HL-60 (cell line): Measurements from ENCODE around the gene KLHL25.

Source experiments
- DNase-seq, 2 experiments: peaks; one replicate each; pipeline ENCODE4 v3.0.0-alpha.2; 2010 to 2020; ENCODE audit warnings: low read depth in 1 of 2, low spot score in 1 of 2
- H3K27ac ChIP-seq: fragments of 250-450 bp; sonication (Bioruptor Pico); replicated peaks from 2 replicates; pipeline ENCODE4 v1.5.1; 2020; ENCODE audit warnings: mild to moderate bottlenecking, moderate library complexity
- H3K27me3 ChIP-seq: fragments of 250-450 bp; sonication (Bioruptor Pico); 2 replicates; pipeline ENCODE4 v1.5.1; 2021; ENCODE audit warnings: mild to moderate bottlenecking, moderate library complexity; ENCODE audit not compliant: insufficient read depth, poor library complexity, severe bottlenecking
- H3K4me3 ChIP-seq: replicated peaks from 2 replicates; pipeline ENCODE4 v1.5.1; 2011; ENCODE audit warnings: mild to moderate bottlenecking, control low read depth, low read length; ENCODE audit not compliant: insufficient read depth
- CTCF ChIP-seq: IDR thresholded peaks from one replicate; pipeline ENCODE4 v1.5.1; 2011; ENCODE audit warnings: low read length, control low read depth, inconsistent platforms; ENCODE audit not compliant: insufficient read depth
- GABPA ChIP-seq: IDR thresholded peaks from 2 replicates; pipeline ENCODE4 v1.6.1; 2012; ENCODE audit warnings: low read depth
- POLR2AphosphoS5 ChIP-seq: IDR thresholded peaks from 2 replicates; pipeline ENCODE4 v1.6.1; 2012; ENCODE audit warnings: low read depth
- REST ChIP-seq: IDR thresholded peaks from 2 replicates; pipeline ENCODE4 v1.6.1; 2012; ENCODE audit warnings: low read depth; ENCODE audit not compliant: insufficient replicate concordance
- SPI1 ChIP-seq: IDR thresholded peaks from 2 replicates; pipeline ENCODE4 v1.6.1; 2012; ENCODE audit warnings: low read depth, mild to moderate bottlenecking, borderline replicate concordance

KLHL25 gene

GRCh38 chr15:85725564-85725963 is 69.2 kb downstream of the KLHL25 start:
- Histone ChIP-seq H3K27ac (no peak overlapping the region), H3K27me3 (no peaks in the 10 kb centered on the region), H3K4me3 (no peak overlapping the region)
- DNase-seq, result no peak
- TF ChIP-seq POLR2AphosphoS5 (no peak), SPI1 (no peak), REST (no peak), GABPA (no peak), CTCF (no peak)

GRCh38 chr15:85725019-85725418 is 69.7 kb downstream of the KLHL25 start:
- Histone ChIP-seq H3K27me3 (no peaks in the 10 kb centered on the region), H3K27ac (no peak overlapping the region), H3K4me3 (no peak overlapping the region)
- DNase-seq, result no peak
- TF ChIP-seq POLR2AphosphoS5, result no peak

- no peak overlapping the region for H3K27ac ChIP-seq
- H3K4me3 ChIP-seq, result no peak overlapping the region
- no peak for DNase-seq
- H3K27me3 ChIP-seq, result no peaks in the 10 kb centered on the region
- TF ChIP-seq SPI1 (no peak), GABPA (no peak), POLR2AphosphoS5 (no peak), CTCF (no peak), REST (no peak)
These were observed 70.5 kb downstream of the KLHL25 start for GRCh38 chr15:85723960-85724945.

- DNase-seq, result no peak
- Histone ChIP-seq H3K27ac (no peak overlapping the region), H3K4me3 (no peak overlapping the region), H3K27me3 (no peaks in the 10 kb centered on the region)
- TF ChIP-seq POLR2AphosphoS5 (no peak), REST (no peak), CTCF (no peak), SPI1 (no peak), GABPA (no peak)
These were observed 72.2 kb downstream of the KLHL25 start for GRCh38 chr15:85722374-85723152.
